Stimulated activated CD4-positive, alpha-beta T cell treated with anti-CD3 and anti-CD28 coated beads, Interleukin-2, amount 100 ng/mL, for 24 hours (primary cell): ENCODE measurements around the gene MAP7.
"Not testable (repeated sequence)": the region's sequence is repeated elsewhere in the genome, so short reads cannot be mapped to it uniquely, and the experiment has no call there.

ENCODE experiments used
- DNase-seq, 2 donors: peaks; one replicate each; pipeline ENCODE4 v3.0.0-alpha.2; 2020

Gene MAP7

DNA sequence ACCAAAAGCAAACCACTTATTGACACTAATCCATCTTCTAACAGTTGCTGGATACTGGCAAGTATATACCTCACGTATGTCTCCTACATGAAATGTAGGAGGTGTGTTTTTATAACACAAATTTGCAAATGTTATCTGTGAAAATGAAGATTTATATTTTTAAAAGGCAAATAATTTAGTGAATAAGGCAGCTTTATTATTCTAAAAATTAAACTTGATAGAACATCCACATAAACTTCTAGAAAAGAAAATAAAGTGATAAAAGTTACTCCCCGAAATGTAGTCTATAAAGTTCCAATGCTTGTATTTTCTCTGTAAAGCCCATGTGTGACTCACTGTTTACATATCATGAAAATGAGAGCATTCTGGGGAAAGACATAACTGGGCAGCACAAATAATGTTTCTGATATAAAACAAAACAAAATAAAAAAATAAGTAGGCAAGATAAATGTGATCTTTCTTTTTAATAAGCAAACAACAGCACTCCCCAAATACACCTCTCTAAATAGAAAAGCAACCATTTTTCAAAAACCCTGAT is 84.4 kb downstream of the MAP7 start:
- DNase-seq, result no peak

DNA sequence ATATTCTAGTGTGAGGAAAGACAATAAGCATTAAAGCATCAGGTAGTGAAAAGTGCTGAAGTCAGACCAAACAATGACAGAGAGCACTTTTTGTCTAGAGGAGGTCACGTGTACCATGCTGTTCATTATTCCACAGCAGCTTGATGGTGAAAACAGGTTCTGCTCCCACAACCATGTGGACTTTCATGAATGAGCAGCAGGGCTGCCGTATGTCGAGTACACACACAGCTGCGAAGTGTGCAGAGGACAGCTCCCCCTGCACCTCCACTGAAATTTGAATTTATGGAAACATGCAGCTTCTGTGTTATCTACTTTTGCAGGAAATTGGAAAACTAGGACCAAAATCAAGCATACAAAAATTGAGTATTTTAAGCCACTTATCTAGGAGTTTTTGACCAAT is 85.3 kb downstream of the MAP7 start:
- no peak for DNase-seq

DNA sequence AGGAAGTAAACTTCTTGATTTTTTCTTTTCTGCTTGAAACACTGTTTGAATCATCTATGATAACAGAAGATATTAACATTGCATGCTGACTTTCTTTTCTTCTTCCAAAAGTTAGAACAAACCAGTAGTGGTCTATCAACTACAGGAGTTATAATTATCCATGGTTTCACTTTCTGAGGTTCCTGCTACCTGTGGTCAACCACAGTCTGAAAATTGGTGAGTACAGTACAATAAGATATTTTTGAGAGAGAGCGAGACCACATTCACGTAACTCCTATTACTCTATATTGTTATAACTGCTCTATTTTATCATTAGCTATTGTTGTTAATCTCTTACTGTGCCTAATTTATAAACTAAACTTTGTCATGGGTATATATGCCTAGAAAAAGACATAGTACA is 86.1 kb downstream of the MAP7 start:
- DNase-seq, result no peak

DNA sequence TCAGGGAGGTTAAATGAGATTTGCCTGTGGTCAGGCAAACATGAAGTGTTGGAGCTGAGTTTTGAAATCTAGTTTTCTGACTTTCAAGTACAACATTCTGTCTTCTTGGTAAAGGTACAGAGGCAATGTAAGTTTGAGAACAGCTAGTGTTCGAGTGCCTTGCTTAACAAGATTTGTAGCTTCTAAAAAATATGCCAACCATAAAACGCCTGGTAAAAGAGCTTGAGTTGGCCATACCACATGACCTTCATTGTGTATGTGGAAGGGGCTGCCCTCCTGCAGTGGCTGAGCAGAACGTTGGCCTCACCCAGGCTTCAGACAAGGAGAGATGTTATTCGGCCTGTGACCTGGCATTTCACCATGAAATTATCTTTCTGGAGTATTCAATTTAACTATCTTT is 86.5 kb downstream of the MAP7 start:
- DNase-seq, result no peak

DNA sequence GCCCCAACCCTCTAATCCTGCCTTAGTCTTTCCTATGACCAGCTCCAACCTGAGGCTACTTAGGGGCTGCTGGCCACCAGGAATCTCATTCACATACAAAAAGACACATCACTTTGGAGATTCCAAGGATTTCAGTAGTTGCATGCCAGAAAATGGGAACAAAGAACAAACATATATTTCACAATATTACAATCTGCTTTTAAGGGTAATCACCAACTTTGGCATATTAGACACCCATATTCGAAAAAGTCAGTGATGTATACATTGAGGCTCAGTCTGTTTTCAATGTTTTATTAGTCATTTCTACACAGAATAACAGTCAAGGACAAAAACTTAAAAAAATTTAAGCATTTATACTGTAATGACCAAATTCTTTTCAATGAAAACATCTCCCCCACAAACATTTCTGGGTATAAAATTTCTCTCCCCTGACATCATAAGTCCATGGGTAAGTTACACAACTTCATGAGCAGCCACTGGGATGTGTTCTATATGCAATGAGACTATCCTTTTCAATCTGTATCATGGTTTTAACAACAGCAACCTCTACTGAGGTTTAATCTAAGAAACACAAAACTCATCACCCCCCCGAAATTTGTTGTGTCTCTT is 103.5 kb downstream of the MAP7 start:
- no peak for DNase-seq

DNA sequence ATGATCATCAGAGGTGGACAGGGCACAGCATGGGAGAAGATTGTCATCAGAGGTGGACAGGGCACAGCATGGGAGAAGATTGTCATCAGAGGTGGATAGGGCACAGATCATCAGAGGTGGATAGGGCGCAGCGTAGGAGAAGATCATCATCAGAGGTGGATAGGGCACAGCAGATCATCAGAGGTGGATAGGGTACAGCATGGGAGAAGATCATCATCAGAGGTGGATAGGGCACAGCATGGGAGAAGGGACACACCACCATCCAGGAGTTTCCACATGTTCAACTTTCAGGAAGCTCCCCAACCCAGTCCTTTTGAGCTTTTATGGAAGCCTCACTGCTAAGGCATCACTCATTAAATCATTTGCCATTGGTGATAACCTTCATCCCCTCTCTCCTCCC is 104.1 kb downstream of the MAP7 start:
- DNase-seq, result no peak

DNA sequence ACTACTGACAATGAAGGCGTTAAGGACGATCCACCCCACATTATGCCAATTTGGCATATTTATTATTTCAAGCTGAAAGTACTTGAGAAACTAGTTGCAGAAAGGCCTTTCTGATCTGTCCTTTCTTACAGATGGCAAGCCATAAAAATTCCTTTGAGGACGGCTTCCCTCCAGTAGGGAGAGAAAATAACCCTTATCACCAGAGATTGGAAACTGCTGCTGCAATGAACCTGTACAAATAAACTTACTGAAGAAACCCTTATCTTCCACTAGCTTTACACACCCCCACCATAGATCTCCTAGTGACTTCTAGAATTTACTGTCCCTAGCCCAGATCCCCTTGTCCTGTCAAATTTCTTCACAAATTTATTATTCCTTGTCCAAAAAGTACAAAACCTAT is 105.2 kb downstream of the MAP7 start:
- DNase-seq, result no peak

DNA sequence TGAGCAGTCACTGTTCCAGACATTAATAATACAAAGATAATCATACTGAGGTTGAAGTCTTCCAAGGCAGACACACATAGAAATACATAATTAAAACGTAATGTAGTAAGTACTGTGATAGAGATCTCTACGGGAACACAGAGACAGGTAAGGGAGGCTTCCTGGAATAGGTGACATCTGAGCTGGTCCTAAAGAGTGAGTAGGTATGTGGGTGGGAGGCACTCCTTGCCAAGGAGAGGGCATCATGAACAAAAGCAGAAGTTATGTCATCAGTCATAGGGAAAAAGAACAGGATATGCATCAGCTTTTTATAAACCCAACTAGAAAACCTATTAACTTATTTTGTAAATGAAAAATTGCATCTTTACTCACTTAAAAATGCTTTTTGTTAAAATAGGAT is 110.0 kb downstream of the MAP7 start:
- no peak for DNase-seq

DNA sequence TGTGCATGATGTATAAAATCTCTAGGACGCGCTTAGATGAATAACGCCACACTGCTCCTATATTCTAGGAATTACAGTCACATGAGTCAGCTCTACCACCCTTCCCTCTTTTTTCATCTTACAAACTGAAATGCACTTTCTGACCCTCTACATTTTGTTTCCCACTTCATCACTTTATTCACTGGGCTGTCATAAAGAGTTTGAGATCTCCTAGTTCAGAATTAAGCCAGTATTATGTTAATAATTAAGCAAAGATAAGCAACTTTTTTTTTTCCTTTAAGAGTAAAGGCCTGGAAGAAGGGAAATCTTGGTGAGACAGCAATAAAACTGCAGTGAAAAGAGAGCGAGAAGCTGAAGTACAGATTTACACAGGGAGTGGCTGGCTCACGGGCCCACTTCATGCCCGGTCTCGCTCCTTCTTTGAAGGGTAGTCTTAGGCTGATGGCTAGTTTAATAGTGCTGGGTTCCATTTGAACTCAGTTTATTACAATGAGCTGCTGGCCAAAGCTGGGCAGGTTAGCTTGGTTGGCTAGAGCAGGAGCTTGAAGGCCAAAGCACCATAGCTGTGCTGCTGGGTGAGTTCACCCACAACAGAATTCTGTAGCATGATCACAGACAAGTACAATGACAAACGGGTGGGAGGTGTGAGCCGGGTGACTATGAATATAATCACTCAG is 110.6 kb downstream of the MAP7 start:
- DNase-seq, result no peak

DNA sequence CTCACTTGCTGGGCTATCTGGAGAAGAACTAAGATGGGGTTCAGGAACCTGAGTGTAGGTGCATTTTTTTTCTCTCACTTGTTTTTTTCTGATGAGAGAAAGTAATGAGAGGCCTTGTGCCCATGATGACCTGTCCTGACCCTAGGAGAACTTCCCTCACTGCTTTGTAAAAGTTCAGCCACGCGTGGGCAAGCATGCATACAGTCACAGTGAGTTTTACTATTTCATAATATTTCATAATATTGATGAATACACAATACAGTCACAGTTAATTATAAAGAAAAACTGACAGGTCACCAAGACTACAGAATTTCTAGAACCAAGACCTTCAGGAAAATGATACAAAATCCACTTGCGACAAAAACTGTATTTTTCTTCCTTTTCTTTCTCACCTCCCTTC is 111.8 kb downstream of the MAP7 start:
- no peak for DNase-seq

DNA sequence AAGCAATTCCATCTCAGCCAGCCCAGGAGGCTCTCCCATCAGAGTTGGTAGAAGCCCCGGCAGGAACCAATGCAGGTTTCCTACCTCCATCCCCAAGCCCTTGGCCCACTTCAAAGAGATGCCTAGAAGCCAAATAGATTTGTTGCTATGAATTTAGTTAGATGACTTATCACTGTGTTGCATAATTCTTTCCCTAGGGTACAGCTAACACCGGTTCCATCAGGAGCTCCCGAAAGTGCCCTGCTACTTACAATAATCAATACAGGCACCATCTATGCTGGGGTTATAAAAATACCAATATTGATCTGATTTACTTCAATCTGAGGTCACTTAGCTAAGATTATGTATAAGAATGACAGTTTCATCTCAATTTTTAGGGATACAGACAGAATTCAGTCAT is 113.0 kb downstream of the MAP7 start:
- no peak for DNase-seq

DNA sequence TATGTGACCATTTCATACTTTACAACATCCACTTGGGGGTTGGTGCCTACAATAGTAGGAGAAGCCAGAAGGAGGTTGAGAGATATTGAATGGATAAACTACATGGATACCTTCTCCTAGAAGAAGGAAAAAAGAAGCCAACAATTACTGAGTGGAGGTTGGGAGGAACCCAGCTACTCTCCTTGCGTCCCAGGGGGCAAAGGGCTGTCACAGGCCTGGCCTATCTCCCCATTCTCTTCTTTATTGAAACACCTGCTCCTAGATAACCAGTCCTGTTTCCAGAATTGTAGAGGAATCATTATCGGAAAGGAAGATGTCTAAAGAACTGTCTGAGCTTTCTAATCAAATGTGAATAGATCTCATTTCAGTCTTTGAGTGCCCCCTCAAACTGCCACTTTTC is 115.1 kb downstream of the MAP7 start:
- no peak for DNase-seq

DNA sequence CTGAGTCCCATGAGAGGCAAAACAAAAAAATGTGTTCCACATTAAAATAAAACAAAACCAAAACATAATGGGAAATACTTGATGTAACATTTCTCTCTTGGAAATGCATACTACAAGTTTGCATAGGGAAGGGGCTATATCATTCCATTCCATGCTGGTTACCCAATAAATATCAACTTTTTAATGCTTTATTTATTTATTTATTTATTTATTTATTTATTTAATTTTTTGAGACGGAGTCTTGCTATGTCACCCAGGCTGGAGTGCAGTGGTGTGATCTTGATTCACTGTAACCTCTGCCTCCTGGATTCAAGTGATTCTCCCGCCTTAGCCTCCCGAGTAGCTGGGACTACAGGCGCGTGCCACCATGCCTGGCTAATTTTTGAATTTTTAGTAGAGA is 118.9 kb downstream of the MAP7 start:
- not testable (repeated sequence) for DNase-seq

DNA sequence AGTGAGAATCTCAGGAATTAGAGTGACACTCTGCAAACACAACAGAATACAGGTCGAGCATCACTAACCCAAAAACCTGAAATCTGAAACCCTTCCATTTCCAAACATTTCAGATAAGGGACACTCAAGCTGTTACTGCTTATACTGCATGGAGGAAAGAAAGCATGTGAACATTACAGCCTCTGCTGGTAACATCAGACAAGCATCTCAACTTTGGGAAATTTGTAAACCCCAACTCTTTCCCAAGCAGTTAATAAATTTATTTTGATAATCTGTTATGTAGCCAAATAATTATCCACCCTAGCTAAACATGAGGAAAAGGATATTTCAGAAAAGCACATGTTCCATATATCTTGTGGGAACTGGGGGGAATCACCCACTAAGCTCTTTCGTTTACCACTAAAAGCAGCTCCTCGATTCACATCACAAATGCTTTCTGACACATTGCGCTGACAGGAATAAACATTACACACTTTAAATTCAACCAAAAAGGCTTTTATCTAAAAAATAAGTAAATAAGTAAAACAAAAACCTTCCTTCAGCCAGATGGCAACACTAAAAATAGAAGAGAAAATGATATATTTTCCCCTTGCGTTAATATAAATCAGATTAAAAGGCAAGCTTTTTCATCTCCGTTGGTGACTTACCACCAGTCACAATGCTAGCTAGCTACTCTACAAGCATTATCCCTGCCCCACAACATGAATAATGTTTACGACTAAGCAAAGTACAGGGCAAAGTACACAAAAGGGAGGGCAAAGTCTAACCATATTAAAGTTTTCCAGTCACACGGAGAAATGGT is 120.8 kb downstream of the MAP7 start:
- no peak for DNase-seq

DNA sequence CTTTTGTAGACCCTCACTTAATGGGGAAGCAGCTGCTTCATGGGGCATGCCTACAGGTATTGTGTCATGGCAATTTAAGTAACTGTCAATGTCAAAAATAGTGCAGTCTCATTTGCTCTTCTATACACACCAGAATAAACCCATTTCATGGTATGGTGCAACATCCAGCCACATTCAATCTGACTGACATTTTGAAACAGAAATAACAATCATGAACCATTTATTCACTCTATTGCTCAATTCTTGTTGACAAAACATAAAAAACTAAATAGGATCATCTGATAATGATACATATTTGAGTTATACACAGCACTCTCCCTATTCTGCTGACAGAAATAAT is 122.9 kb downstream of the MAP7 start:
- DNase-seq, result no peak

DNA sequence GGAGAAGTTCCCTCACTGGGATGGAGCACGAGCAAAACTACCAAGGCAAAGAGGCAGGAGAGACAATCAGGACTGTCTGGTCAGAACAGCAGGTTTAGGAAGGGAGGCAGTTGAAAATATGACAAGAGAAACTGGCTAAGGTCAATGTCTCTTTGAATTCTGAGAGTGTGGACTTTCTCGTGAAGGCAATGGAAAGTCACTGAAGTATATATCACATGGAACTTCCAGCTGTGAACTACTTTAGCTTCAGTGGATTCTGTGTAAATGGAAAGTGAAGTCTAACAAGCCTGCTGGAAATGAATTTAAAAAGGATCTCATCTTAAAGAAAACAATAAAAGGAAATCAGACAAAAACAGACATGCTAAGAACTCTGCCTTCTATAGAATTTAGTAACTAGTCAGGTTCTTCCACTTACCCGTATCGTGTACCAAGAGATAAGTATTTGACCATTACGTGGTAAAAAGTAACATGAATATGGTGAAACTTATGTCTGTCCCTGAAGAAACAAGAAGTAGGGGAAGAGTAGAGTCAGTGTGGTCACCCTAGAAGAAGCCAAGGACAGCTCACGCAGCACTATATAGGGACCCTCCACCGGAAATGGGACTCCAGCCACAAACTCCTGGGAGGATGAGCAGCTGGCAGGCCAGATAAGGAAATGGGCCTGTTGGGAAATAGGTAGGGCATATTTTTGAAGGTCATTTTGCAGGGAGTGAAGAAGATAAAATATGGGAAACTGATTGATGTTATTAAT is 123.4 kb downstream of the MAP7 start:
- no peak for DNase-seq

DNA sequence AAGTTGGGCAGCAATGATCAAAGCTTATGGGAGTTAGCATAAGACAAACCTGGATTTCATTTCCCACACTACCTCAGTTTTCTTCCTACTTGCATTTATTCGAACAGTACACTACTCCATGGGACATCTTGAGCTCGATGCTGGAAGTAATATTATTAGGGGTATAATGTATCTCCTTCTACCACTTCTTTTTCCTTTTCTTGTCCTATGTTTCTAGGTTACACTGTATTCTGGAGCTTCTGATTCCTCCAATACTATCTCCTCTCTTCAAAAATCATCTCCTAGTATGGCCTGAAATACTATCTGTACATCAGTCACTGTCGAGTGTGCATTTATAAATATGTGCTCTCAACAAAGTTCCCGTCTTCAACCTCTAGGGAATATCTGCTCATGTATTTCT is 124.4 kb downstream of the MAP7 start:
- DNase-seq, result no peak

DNA sequence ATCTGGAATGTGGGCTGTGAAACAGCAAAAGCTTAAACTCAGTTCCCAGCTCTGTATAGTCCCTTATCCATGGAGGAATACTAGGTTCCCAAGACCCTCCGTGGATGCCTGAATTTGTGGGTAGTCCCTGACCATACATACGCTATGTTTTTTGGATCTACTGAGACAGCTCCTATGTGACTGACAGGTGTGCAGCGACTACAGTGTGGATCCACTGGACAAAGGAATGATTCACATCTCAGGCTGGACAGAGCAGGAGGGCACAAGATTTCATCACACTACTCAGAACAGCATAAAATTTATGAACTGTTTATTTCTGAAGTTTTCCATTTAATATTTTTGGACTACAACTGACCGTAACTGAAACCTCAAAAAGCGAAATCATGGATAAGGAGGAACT is 125.3 kb downstream of the MAP7 start:
- no peak for DNase-seq

DNA sequence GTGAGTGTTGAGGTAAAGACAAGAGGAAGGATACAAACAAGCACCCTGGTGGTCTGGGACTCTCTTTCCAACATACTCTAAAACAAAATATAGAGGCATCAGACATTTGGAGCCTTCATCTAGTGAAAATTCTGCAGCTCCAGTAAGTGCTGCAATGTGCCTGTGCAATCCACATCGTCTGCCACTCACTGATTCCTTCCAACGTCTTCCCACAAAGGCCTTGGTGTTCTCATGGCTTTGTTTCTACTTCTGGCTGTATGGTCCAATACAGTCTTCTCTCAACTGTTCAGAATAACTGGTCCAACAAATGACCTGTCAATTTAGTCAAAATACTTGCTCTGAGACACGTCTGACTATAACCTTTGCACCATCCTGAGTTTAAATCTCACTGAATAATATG is 125.8 kb downstream of the MAP7 start:
- no peak for DNase-seq

DNA sequence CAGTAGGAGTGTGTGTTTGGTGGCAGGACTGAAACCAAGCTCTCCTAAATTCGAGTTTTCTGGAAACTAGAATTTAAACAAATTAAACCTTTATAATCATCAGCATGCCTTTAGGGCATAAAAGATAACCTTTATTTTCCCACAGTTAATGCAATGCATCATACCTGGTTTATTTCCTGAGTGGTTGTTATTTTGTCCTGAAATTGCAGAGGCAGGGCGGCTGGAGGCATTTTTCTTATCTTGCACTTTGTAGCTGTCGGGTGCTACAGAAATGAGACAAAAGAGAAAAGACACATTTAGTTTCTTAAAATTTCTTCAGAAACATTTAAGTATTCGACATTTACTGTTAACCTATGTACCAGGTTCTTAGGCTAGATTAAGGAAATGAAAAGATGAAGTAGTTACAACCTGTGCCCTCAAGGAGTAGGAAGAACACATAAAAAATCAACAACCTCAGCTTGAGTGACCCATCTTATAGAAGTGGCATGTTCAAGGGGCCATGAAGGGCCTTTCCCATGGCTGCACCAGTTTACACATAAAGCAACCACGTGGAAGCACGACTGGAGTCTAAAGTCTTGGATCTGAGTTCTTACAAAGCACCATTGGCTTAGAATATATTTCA is 128.6 kb downstream of the MAP7 start:
- no peak for DNase-seq

DNA sequence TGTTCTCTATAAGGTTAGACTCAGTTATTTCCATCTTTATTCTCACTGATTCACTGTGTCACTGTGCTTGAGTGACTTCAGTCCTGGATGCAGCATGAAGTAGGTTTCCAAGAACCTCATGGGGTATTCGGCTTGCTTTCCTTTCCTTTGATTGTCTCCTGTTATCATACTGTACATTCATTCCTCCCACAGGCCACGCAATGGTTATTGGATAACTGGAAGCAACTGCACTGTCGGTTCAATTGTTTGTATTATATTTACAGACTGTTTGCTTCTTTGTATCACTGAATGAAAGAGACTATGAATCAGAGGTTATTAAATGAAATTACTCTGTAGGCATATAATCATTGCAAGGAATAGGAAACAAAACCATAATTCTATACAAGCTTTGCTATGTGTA is 129.4 kb downstream of the MAP7 start:
- no peak for DNase-seq

DNA sequence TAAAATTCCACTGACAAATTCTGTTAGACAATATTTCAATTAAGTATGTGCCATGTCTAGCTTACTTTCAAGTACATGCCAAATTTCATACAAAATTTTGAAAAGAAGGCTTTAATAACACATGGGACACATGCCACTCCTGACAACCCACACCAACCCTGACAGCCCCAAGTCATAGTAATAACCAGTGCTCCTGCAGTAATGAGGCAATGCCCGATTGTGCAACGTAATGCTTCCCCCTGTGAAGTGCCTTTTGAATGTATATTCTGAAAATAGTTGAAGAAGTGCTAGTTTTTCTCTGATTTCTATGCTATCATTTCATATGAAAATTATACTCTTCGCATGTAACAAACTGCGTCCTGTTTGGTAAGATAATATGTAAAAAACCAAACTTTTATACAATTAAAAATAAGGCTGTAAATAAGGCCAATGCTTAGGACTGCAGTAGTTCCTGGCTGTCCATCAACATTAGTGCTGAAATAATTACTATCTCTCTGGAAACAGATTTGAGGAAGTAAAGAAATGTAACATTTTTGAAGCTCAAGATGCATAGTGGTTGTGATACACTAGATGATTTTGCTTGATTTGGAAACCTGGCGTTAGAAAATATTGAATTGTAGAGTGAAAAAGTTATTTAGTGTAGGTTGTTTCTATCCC is 134.7 kb downstream of the MAP7 start:
- no peak for DNase-seq
